SU-DHL-6 (cell line): Measurements from ENCODE around the gene BFSP1.

Experiments
- CTCF ChIP-seq: fragments of 200-600 bp; sonication (generic); IDR thresholded peaks from one replicate; pipeline ENCODE4 v1.5.1; 2017; ENCODE audit warnings: antibody characterized with exemption, mild to moderate bottlenecking, low read length, moderate library complexity; ENCODE audit not compliant: insufficient read depth, poor library complexity, severe bottlenecking
- EZH2phosphoT487 ChIP-seq: fragments of 200-600 bp; sonication (generic), shearing (Covaris generic); conservative IDR thresholded peaks from 2 replicates; pipeline ENCODE4 v1.6.1; 2018; ENCODE audit warnings: mild to moderate bottlenecking, antibody characterized with exemption, low read length, moderate library complexity, mixed read lengths

DNA sequence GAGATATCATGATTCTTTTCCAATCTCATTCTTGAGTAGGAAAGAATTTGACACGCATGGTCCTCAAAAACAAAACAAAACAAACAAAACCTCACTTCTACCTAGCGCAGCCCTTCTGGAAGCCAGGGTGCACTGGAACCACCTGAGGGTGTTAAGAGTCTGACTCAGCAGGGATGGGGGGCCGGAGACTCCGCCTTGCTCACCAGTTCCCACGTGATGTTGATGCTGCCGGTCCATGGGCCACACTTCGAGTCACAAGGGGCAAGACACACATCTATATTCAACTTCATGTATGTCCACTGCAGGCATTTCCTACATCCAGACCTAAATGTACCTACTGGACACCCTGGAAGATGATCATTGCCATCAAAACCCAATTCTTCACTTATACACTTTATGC lies 30.4 kb downstream of the BFSP1 start:
- TF ChIP-seq CTCF: no peak
- TF ChIP-seq EZH2phosphoT487: no peak
